TTC549 (cell line): Measurements from ENCODE around the gene ITGA3.
A peak's percentile ranks its signal among the peaks of the same experiment; 100 is the strongest.

Source experiments
- FAIRE-seq: peaks from 2 replicates; lab custom pipeline; 2012; peaks lifted over from hg19 to GRCh38; lab: Jason Lieb, UNC

Gene ITGA3

DNA sequence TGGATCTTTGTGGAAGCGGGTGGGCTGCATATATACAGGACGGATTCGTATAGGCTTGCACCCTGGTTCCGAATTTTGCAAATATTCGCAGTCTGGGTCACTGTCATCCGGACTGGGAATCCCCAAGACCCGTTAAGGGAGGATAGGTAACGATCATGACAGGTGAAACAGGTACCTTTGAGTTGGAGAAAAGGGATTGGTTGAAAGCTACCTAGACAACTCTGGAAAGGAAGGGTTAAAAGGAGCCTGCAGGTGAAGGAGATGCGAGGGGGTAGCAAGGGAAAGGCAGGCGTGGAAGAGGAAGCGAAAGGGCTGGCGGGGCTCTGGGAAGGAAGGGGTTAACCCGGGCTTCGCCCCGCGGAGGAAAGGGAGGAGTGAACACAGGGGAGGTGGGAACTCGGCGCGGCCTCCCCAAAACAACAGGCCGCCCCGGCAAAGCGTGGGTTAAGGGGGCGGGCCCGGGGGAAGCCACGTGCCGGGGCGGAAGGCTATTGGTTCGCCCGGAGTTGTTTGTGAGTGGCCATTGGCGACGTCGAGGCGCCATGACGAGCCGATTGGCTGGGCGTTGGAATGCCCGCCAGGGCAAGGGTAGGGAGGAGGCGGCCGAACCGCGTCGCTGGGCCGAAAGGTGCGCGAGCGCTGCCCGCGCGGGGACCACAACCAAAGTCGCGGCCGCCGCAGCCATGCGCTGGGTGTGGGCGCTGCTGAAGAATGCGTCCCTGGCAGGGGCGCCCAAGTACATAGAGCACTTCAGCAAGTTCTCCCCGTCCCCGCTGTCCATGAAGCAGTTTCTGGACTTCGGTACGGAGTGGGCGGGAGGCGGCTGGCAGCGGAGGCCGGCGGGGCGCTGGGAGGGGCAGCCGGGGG is 39.1 kb downstream of the ITGA3 start, which contains the start of gene PDK2:
TSS of gene PDK2 (plus strand) at position 599 of the 867 bp plus-strand sequence. CDS start at position 684, 85 bp downstream.
- FAIRE-seq, result peak; percentile 84

DNA sequence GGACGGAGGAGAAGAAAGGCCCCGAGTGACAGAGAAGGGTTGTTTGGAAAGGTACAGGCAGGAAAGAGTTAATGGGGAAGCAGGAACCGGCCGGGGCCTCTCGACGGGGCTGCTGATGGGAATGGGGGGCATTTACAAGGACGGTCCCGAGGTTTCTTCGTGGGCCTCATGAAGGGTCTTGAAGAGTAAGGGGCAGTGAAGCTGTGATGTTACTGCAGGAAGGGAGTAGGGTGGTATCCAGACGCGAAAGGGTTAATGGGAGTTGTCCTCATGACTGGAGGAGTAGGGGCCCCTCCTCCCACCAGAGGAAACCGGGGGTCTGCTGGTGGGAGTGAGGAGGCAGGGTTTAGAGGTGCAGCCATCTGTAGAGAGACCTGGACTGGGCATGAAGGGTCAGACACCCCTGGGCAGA is 39.7 kb downstream of the ITGA3 start:
- FAIRE-seq, result no peak

DNA sequence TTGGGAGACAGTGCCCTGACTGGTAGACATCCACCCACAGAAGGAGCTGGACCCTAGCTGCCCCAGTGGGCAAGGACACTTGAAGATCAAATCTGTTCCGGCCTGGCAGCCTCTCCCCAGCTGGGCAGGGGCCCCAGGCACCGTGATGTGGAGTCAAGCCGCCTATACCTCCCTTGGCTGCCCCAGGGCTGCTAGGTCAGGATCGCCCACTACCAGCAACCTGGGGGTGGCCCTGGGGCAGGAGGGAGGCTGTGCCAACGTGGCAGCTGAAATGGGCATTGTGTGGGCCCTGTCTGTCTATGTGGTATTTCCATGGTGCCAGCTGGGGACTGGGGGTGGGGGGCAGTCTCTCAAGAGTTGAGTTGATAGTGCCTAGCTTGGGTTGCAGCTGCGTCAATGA is 40.2 kb downstream of the ITGA3 start:
- no peak for FAIRE-seq

DNA sequence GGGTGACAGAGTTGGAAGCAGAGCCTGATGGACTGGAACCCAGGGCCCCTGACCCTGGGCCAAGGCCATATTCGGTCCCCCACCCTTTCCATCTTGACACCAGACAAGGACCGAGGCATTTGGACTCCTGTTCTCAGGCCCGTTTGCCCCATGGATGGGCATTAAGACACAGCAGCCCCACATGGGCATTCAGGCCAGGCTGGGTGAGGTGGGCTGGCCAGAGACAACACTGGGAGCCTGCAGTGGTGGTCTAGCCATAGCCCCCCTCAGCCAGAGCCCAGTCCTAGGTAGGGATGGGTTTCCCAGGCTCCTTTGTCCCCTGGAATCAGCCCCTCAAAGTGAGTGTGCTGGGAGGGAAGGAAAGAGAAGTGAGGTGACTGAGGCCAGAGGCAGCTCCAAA is 40.8 kb downstream of the ITGA3 start:
- no peak for FAIRE-seq

DNA sequence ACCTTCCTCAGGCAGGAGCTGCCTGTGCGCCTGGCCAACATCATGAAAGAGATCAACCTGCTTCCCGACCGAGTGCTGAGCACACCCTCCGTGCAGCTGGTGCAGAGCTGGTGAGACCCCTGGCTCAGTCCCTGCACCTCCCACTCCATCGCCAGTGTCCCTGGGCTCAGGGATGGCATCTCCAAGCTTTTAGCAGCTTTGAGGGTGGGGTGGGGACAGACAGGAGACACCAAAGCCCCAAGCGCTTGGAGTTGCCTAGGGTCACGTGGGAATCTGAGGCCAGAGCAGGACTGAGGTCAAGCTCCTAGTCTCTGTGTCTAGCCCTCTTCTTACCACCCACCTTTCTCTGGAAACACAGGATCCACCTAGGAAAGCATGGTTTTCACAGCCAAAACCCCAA is 41.5 kb downstream of the ITGA3 start:
- FAIRE-seq, result no peak

GRCh38 chr17:50097926-50098325 is 42.0 kb downstream of the ITGA3 start:
- no peak for FAIRE-seq

DNA sequence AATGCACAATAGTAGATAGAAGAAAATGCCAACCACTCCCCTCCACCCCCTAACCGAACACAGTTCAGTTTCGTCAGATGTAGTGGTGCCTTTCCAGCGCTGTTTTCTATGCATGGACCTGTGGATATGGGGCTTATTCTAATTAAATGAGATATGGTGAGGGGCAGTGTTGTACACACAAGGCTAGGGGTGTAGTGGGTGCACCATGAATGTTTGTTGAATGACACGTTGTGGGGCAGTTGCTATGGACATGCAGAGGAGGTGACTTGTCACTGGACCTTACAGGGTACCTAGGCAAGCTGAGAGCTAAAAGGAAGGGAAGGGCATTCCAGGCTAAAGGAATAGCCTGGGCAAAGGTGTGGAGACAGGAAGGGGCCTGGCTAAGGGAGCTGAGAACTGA is 42.7 kb downstream of the ITGA3 start:
- FAIRE-seq, result no peak

DNA sequence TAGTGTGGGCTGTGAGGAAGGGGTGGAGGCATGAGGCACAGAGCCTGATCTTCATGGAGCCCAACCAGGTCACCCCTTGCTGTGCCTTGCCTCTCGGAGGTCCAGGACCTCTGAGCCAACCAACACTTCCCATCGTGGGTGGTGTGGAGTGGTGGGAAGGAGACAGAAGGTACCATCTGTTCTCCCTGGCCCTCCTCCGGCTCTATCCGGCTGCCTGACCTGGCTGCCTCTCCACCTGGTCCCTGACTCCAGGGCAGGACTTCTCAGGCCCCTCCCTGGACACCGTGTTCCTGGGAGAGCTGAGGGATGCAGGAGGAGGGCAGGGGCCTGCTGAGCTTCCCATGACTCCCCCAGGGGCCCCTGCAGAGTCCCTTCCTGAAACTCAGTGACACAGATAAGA is 43.1 kb downstream of the ITGA3 start:
- no peak for FAIRE-seq

DNA sequence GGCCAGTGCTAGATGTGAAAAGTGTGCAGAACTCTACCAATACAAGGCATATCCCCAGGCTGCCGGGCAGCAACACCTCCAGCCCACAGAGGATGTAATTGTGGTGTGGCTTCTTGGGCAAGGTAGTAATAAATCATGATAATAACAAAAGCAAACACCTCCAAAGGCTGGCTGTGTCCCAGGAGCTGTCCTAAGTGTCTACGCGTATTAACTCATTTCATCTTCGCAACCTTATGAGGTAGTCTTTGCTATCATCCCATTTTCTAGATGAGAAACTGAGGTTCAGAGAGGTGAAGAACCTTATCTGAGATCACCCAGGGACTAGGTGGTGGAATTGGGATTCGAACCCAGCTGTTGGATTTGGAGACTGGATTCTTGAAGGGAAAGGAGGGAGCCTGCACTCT is 44.6 kb downstream of the ITGA3 start:
- FAIRE-seq, result no peak

DNA sequence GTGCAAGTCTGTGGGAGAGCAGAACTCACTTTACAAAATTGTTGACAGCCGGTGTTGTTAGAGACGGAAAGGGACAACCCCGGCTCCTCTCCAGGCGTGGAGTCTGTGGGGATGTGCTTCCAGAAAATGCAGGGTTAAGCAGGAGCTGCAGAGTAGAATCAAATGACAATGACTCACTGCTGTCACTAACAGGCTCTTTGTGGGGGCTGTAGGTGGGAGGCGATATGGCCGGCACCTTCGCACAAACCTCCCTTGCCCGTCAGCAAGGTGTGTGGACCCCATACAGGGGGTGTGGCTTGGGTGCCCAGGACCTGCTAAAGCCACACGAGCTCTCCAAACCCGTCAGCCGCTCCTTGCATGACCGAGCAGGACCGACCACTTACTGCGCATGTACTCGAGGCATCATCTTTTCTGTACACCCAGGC is 45.0 kb downstream of the ITGA3 start:
- FAIRE-seq, result no peak

- no peak for FAIRE-seq
Observed at GRCh38 chr17:50101346-50102163, 45.6 kb downstream of the ITGA3 start.

- no peak for FAIRE-seq
Observed at GRCh38 chr17:50102164-50102991, 46.5 kb downstream of the ITGA3 start.

- no peak for FAIRE-seq
Observed at GRCh38 chr17:50103252-50103651, 47.3 kb downstream of the ITGA3 start.

- FAIRE-seq, result no peak
Observed at GRCh38 chr17:50103941-50104340, 48.0 kb downstream of the ITGA3 start.

DNA sequence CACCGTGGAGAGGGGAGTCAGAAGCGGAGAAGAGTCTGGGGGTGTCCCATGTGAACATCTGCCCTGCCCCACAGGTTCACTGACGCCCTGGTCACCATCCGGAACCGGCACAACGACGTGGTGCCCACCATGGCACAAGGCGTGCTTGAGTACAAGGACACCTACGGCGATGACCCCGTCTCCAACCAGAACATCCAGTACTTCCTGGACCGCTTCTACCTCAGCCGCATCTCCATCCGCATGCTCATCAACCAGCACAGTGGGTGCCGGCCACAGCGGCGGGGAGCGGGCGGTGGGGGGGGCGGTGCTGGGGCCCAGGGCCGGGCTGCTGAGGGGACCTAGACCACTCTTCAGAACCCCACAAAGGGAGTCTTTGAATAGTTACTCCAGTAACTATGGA is 49.9 kb downstream of the ITGA3 start:
- FAIRE-seq, result no peak

DNA sequence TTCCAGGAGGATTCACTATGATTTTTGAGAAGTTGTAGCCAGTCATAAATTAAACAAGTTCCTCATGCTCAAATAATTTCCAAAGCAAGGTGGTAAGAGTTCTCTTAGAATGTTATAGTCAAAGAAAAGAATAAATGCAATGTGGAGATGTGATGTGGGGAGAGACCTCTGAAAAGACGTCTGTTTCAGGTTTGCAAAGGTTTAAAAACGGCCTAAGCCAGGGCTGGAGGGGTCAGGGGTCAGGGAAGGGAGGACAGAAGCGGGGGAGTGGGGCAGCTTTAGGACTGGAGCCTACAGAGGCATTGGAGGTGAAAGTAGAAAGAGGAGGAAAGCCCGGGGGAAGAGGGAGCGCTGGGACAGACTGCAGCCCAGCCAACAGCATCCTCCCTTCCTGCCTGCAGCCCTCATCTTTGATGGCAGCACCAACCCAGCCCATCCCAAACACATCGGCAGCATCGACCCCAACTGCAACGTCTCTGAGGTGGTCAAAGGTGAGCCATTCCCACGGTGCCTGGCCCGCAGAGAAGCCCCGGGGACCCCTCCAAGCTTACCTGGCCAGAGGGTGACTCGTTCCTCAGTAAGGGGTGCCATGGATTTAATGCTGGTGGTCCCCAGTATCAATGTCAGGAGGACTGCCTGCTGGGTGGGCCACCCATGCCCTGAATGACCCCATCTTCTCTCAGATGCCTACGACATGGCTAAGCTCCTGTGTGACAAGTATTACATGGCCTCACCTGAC is 50.7 kb downstream of the ITGA3 start:
- FAIRE-seq, result no peak

DNA sequence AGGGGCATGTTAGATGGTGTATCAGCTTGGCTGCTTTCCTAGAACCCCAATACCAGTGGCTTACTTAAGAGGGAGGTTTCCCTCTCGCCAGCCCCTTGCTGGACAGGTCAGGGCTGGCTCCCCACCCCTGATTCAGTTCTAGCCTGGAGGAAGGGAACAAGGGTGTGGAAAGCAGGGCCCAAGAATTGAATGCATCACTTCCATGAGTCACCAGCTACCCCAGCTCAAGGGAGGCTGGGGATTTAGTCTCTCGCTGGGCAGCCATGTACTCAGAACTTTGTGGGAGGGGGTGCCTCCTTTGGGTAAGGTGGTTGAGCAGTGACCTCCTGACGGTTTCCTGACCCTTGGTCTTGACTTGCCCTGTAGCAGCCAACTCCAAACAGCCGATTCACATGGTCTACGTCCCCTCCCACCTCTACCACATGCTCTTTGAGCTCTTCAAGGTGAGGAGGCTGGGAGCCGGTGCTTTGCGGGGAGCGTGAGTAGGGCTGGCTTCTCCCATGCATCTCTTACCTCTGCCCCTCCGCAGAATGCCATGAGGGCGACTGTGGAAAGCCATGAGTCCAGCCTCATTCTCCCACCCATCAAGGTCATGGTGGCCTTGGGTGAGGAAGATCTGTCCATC is 52.0 kb downstream of the ITGA3 start:
- no peak for FAIRE-seq

- FAIRE-seq, result no peak
Observed at GRCh38 chr17:50108556-50108955, 52.6 kb downstream of the ITGA3 start.

- no peak for FAIRE-seq
Observed at GRCh38 chr17:50109207-50109606, 53.3 kb downstream of the ITGA3 start.

- no peak for FAIRE-seq
Observed at GRCh38 chr17:50109785-50110184, 53.9 kb downstream of the ITGA3 start.
